Prostate gland (tissue), 2 donors: ENCODE data around the gene RAB43.

ENCODE experiments used
- CTCF ChIP-seq, 4 experiments: fragments of 200-600 bp in 2 of 4; fragments of 450-650 bp in 2 of 4; sonication (generic) in 2 of 4; IDR thresholded peaks; 1 replicate in 3 of 4; 2 replicates in 1 of 4; pipeline ENCODE4 v1.5.1; 2016 to 2019; ENCODE audit warnings: antibody characterized with exemption in 4 of 4, mild to moderate bottlenecking in 2 of 4, moderate library complexity in 2 of 4
- POLR2A ChIP-seq: fragments of 450-650 bp; IDR thresholded peaks from one replicate; pipeline ENCODE4 v1.6.1; 2016; ENCODE audit warnings: antibody characterized with exemption, mild to moderate bottlenecking

DNA sequence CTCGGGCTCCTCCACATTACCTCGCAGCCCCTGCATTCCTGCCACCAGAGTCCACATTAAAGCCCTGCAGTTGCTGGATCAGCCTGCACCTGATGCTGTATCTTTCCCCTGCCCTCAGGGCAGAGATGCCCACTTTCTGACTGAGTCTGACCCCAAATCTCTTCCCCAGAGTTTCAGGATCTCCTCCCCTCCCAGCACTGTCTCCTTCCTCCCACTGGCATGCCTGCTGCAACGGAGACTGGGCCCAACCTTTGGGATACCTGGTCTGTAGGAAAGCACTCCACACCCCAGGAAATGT is 81.6 kb downstream of the RAB43 start:
- TF ChIP-seq POLR2A (no peak), CTCF (IDR thresholded peaks at IDR 0.05) (no peak)
